Gastroesophageal sphincter (tissue), 4 donors: ENCODE data around the gene PERCC1. TPM values are rescaled to one million over a fixed set of nuclear protein-coding genes. Genes with fewer than 3 reads are reported as not detected.
"Not testable (repeated sequence)": the region's sequence is repeated elsewhere in the genome, so short reads cannot be mapped to it uniquely, and the experiment has no call there.

ENCODE experiments used
- ATAC-seq: fragments of 150-250 bp; one replicate; pipeline ENCODE4 v1.9.1; 2016; ENCODE audit warnings: mild to moderate bottlenecking, moderate library complexity
- H3K27ac ChIP-seq, 4 donors: fragments of 200-600 bp; sonication (generic) in 3 of 4; 1 replicate in 3 of 4; 2 replicates in 1 of 4; pipeline ENCODE4 v1.5.1; 2016 to 2019
- H3K27me3 ChIP-seq: fragments of 200-600 bp; sonication (generic); one replicate; pipeline ENCODE4 v1.5.1; 2019
- H3K36me3 ChIP-seq, 2 donors: fragments of 200-600 bp; sonication (generic); one replicate each; pipeline ENCODE4 v1.5.1; 2019; ENCODE audit warnings: control low read depth in 1 of 2
- H3K4me1 ChIP-seq, 3 donors: fragments of 200-600 bp; sonication (generic); 1 replicate in 2 of 3; 2 replicates in 1 of 3; pipeline ENCODE4 v1.5.1; 2016 to 2019; ENCODE audit warnings: control low read depth in 2 of 3
- H3K4me3 ChIP-seq, 2 donors: fragments of 200-600 bp; sonication (generic); one replicate each; pipeline ENCODE4 v1.5.1; 2019; ENCODE audit warnings: mild to moderate bottlenecking in 1 of 2, moderate library complexity in 1 of 2
- H3K9me3 ChIP-seq, 3 donors: fragments of 200-600 bp; sonication (generic); one replicate each; pipeline ENCODE4 v1.5.1; 2017 to 2019; ENCODE audit warnings: control low read depth in 2 of 3
- CTCF ChIP-seq, 4 experiments: fragments of 200-600 bp in 2 of 4; fragments of 450-650 bp in 2 of 4; sonication (generic) in 1 of 4; IDR thresholded peaks; one replicate each; pipeline ENCODE4 v1.5.1; 2017 to 2019; ENCODE audit warnings: antibody characterized with exemption in 4 of 4, mild to moderate bottlenecking in 2 of 4, moderate library complexity in 2 of 4
- EP300 ChIP-seq: sonication (generic); formaldehyde crosslinking; IDR thresholded peaks from one replicate; pipeline ENCODE4 v1.6.1; 2017; ENCODE audit warnings: antibody characterized with exemption, mild to moderate bottlenecking
- POLR2A ChIP-seq, 2 donors: fragments of 450-650 bp; IDR thresholded peaks; one replicate each; pipeline ENCODE4 v1.6.1; 2017; ENCODE audit warnings: antibody characterized with exemption in 2 of 2, mild to moderate bottlenecking in 2 of 2, moderate library complexity in 1 of 2
- POLR2AphosphoS5 ChIP-seq: sonication (generic); formaldehyde crosslinking; IDR thresholded peaks from one replicate; pipeline ENCODE4 v1.6.1; 2017; ENCODE audit warnings: antibody characterized with exemption
- WGBS, 2 donors: methylation state at CpG; one replicate each; pipeline ENCODE4 v1.1.5; 2018; ENCODE audit warnings: low coverage in 1 of 2; 5-methylcytosine and 5-hydroxymethylcytosine counted together
- total RNA-seq, 4 donors: library from RNA; depleted of rRNA; stranded (reverse); fragments of >200 nt; gene quantifications; one replicate each; pipeline ENCODE4 v1.1.0, GENCODE V29; 2016

The PERCC1 gene
- total RNA-seq, 4 donors from 2014 or later = 0.74 TPM; not detected in 3

DNA sequence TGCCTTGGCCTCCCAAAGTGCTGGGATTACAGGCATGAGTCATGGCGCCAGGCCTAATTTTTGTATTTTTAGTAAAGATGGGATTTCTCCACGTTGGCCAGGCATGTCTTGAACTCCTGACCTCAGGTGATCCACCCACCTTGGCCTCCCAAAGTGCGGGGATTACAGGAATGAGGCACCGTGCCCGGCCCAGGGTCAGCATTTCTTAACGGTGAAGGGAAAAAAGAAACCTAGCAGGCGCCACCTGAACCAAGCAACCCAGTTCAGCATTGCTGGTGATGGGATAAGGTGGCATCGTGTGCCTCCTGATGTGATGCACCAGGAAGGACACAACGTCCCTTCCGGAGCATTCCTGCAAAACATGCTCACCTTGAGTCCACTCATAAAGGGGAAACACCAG, 46.2 kb downstream of the PERCC1 start:
- H3K4me1 ChIP-seq = peaks cover 0 to 31% (median 16%) of the 10 kb centered on the region in 3 donors
- WGBS, 2 donors = 80% methylated on average over 1 of the region's 10 CpGs; no CpG with 5 or more reads in 1 of the 2 donors
- no peaks in the 10 kb centered on the region for H3K36me3 ChIP-seq
- TF ChIP-seq CTCF (IDR thresholded peaks at IDR 0.05) (no peak), EP300 (no peak), POLR2AphosphoS5 (no peak), POLR2A (IDR thresholded peaks at IDR 0.05) (no peak)
- no peak overlapping the region for H3K4me3 ChIP-seq
- H3K27ac ChIP-seq = no peak overlapping the region
- ATAC-seq = no peak
- H3K9me3 ChIP-seq = no peaks in the 10 kb centered on the region
- H3K27me3 ChIP-seq = peaks cover 10% of the 10 kb centered on the region

DNA sequence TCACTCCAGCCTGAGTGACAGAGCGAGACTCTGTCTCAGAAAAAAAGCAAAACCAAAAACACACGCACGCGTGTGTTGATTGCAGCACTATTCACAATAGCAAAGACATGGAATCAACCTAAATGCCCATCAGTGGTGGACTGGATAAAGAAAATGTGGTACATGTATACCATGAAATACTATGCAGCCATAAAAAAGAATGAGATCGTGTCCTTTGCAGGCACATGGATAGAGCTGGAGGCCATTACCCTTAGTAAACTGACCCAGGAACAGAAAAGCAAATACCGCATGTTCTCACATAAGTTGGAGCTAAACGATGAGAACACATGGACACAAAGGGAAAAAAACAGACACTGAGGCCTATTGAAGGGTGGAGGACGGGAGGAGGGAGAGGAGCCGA, 48.1 kb downstream of the PERCC1 start:
- not testable (repeated sequence) for H3K4me3 ChIP-seq, H3K27ac ChIP-seq, ATAC-seq, H3K36me3 ChIP-seq, H3K9me3 ChIP-seq
- Histone ChIP-seq H3K4me1 (peaks cover 0 to 14% (median 6%) of the 10 kb centered on the region in 3 donors), H3K27me3 (peaks cover 14% of the 10 kb centered on the region)
- whole genome bisulfite sequencing, 2 donors = 83 to 98% methylated on average over 2 to 9 of the region's 9 CpGs

- no peak for ATAC-seq
- Histone ChIP-seq H3K4me3 (no peak overlapping the region), H3K4me1 (no peaks in the 10 kb centered on the region), H3K36me3 (no peaks in the 10 kb centered on the region), H3K27me3 (peaks cover 14% of the 10 kb centered on the region), H3K27ac (no peak overlapping the region), H3K9me3 (no peaks in the 10 kb centered on the region)
- WGBS, 2 donors = 60 to 72% methylated on average over 1 to 10 of the region's 28 CpGs
- TF ChIP-seq CTCF (IDR thresholded peaks at IDR 0.05) = no peak
- TF ChIP-seq POLR2AphosphoS5 = no peak
- TF ChIP-seq EP300 = no peak
- no peak for TF ChIP-seq POLR2A (IDR thresholded peaks at IDR 0.05)
Observed at GRCh38 chr16:1481906-1482835, 51.3 kb downstream of the PERCC1 start.

Other genes with a start within 250 kb of the PERCC1 start
- 1 to 10 TPM in 1 of 4 donors, under 1 TPM in 1, not detected in 2; 0.31 to 3.0 TPM for gene TPSG1, start 205.8 kb upstream of the PERCC1 start, total RNA-seq
- 100 to 1,000 TPM in 2 of 4 donors, 10 to 100 TPM in 2; 27.8 to 142 (median 91.8) TPM for gene TPSB2, start 200.9 kb upstream of the PERCC1 start, total RNA-seq
- gene TPSAB1, start 190.4 kb upstream of the PERCC1 start, total RNA-seq = 10 to 100 TPM; 39.8 to 94.6 (median 63.9) TPM
- 1 to 10 TPM in 3 of 4 donors, not detected in 1; 2.8 to 6.4 (median 3.7) TPM for gene TPSD1, start 175.0 kb upstream of the PERCC1 start, total RNA-seq
- 10 to 100 TPM; 53.3 to 95.9 (median 76.9) TPM for gene UBE2I, start 121.4 kb upstream of the PERCC1 start, total RNA-seq
- 10 to 100 TPM in 1 of 4 donors, 1 to 10 TPM in 3; 1.1 to 14.2 (median 3.0) TPM for gene BAIAP3, start 97.4 kb upstream of the PERCC1 start, total RNA-seq
- 100 to 1,000 TPM in 3 of 4 donors, 10 to 100 TPM in 1; 63.7 to 107 (median 103) TPM for gene TSR3, start 79.2 kb upstream of the PERCC1 start, total RNA-seq
- gene GNPTG, start 79.1 kb upstream of the PERCC1 start, total RNA-seq = 10 to 100 TPM; 45.1 to 55.3 (median 50.5) TPM
- 10 to 100 TPM; 12.3 to 29.4 (median 16.4) TPM for gene UNKL, start 16.4 kb upstream of the PERCC1 start, total RNA-seq
- gene UQCC4, start 10.3 kb upstream of the PERCC1 start, total RNA-seq = 10 to 100 TPM in 3 of 4 donors, 1 to 10 TPM in 1; 10.0 to 18.7 (median 13.8) TPM
- gene CCDC154, start 13.5 kb downstream of the PERCC1 start, total RNA-seq = not detected
- 10 to 100 TPM; 33.0 to 67.7 (median 39.2) TPM for gene CLCN7, start 44.0 kb downstream of the PERCC1 start, total RNA-seq
- gene PTX4, start 57.9 kb downstream of the PERCC1 start, total RNA-seq = under 1 TPM in 1 of 4 donors, not detected in 3; 0.40 TPM
- 10 to 100 TPM; 10.9 to 33.9 (median 20.8) TPM for gene TELO2, start 62.3 kb downstream of the PERCC1 start, total RNA-seq
- gene TMEM204, start 102.6 kb downstream of the PERCC1 start, total RNA-seq = 10 to 100 TPM; 28.6 to 48.2 (median 36.6) TPM
- 10 to 100 TPM; 18.6 to 36.3 (median 27.2) TPM for gene IFT140, start 181.0 kb downstream of the PERCC1 start, total RNA-seq
- 10 to 100 TPM in 2 of 4 donors, 1 to 10 TPM in 2; 9.0 to 15.1 (median 11.3) TPM for gene CRAMP1, start 181.3 kb downstream of the PERCC1 start, total RNA-seq
- gene JPT2, start 247.2 kb downstream of the PERCC1 start, total RNA-seq = 10 to 100 TPM; 21.4 to 49.9 (median 31.6) TPM